HEK293 (cell line): Measurements from ENCODE around the gene SDC3.

ENCODE experiments used
- OSR2 ChIP-seq: fragments of 450-650 bp; formaldehyde crosslinking; IDR thresholded peaks from 2 replicates; pipeline ENCODE4 v1.5.1; 2016; ENCODE audit warnings: missing biosample characterization, missing genetic modification characterization
- PATZ1 ChIP-seq: fragments of 450-650 bp; formaldehyde crosslinking; IDR thresholded peaks from 2 replicates; pipeline ENCODE4 v1.5.1; 2016; ENCODE audit warnings: missing biosample characterization, missing genetic modification characterization
- TSHZ1 ChIP-seq: fragments of 450-650 bp; formaldehyde crosslinking; IDR thresholded peaks from 2 replicates; pipeline ENCODE4 v1.5.1; 2016; ENCODE audit warnings: missing biosample characterization, missing genetic modification characterization, borderline replicate concordance
- ZFHX2 ChIP-seq: fragments of 450-650 bp; formaldehyde crosslinking; conservative IDR thresholded peaks from 2 replicates; pipeline ENCODE4 v1.5.1; 2016; ENCODE audit warnings: missing biosample characterization, missing genetic modification characterization
- ZFP3 ChIP-seq: fragments of 450-650 bp; formaldehyde crosslinking; IDR thresholded peaks from 2 replicates; pipeline ENCODE4 v1.5.1; 2016; ENCODE audit warnings: low read depth, missing biosample characterization, missing genetic modification characterization
- ZNF10 ChIP-seq: fragments of 450-650 bp; formaldehyde crosslinking; IDR thresholded peaks from 2 replicates; pipeline ENCODE4 v1.5.1; 2017; ENCODE audit warnings: missing biosample characterization, missing genetic modification characterization
- ZNF169 ChIP-seq: fragments of 450-650 bp; formaldehyde crosslinking; IDR thresholded peaks from 2 replicates; pipeline ENCODE4 v1.5.1; 2016; ENCODE audit warnings: missing biosample characterization, missing genetic modification characterization
- ZNF221 ChIP-seq: fragments of 450-650 bp; formaldehyde crosslinking; IDR thresholded peaks from 2 replicates; pipeline ENCODE4 v1.5.1; 2017; ENCODE audit warnings: missing biosample characterization, missing genetic modification characterization, borderline replicate concordance
- ZNF266 ChIP-seq: fragments of 450-650 bp; formaldehyde crosslinking; IDR thresholded peaks from 2 replicates; pipeline ENCODE4 v1.5.1; 2016; ENCODE audit warnings: missing biosample characterization, missing genetic modification characterization, low read depth
- ZNF335 ChIP-seq: fragments of 450-650 bp; formaldehyde crosslinking; conservative IDR thresholded peaks from 2 replicates; pipeline ENCODE4 v1.5.1; 2016; ENCODE audit warnings: missing biosample characterization, missing genetic modification characterization
- ZNF510 ChIP-seq: fragments of 450-650 bp; formaldehyde crosslinking; IDR thresholded peaks from 2 replicates; pipeline ENCODE4 v1.5.1; 2018; ENCODE audit warnings: mild to moderate bottlenecking, missing genetic modification characterization, missing biosample characterization; ENCODE audit not compliant: insufficient replicate concordance
- ZNF513 ChIP-seq: fragments of 450-650 bp; IDR thresholded peaks from 2 replicates; pipeline ENCODE4 v1.5.1; 2018; ENCODE audit warnings: missing biosample characterization, missing genetic modification characterization
- ZNF544 ChIP-seq: fragments of 450-650 bp; formaldehyde crosslinking; IDR thresholded peaks from 2 replicates; pipeline ENCODE4 v1.5.0; 2017; ENCODE audit warnings: missing biosample characterization, missing genetic modification characterization
- ZNF549 ChIP-seq: fragments of 450-650 bp; IDR thresholded peaks from 2 replicates; pipeline ENCODE4 v1.5.1; 2018; ENCODE audit warnings: missing biosample characterization, missing genetic modification characterization, mild to moderate bottlenecking, inconsistent platforms, moderate library complexity
- ZNF558 ChIP-seq: fragments of 450-650 bp; formaldehyde crosslinking; IDR thresholded peaks from 2 replicates; pipeline ENCODE4 v1.5.1; 2016; ENCODE audit warnings: missing biosample characterization, missing genetic modification characterization
- ZNF596 ChIP-seq: fragments of 450-650 bp; IDR thresholded peaks from 2 replicates; pipeline ENCODE4 v1.5.0; 2018; ENCODE audit warnings: missing biosample characterization, mild to moderate bottlenecking, missing genetic modification characterization, moderate library complexity
- ZNF692 ChIP-seq: fragments of 450-650 bp; formaldehyde crosslinking; IDR thresholded peaks from 2 replicates; pipeline ENCODE4 v1.5.1; 2016; ENCODE audit warnings: missing biosample characterization, missing genetic modification characterization
- ZNF747 ChIP-seq: fragments of 450-650 bp; formaldehyde crosslinking; IDR thresholded peaks from 2 replicates; pipeline ENCODE4 v1.5.1; 2016; ENCODE audit warnings: missing biosample characterization, missing genetic modification characterization
- ZNF76 ChIP-seq: fragments of 450-650 bp; formaldehyde crosslinking; IDR thresholded peaks from 2 replicates; pipeline ENCODE4; 2016; ENCODE audit warnings: low read depth, missing biosample characterization, missing genetic modification characterization, borderline replicate concordance
- ZNF776 ChIP-seq: fragments of 450-650 bp; formaldehyde crosslinking; IDR thresholded peaks from 2 replicates; pipeline ENCODE4 v1.5.0; 2017; ENCODE audit warnings: missing biosample characterization, missing genetic modification characterization, borderline replicate concordance
- ZNF792 ChIP-seq: fragments of 450-650 bp; formaldehyde crosslinking; IDR thresholded peaks from 2 replicates; pipeline ENCODE4 v1.5.1; 2016; ENCODE audit warnings: missing biosample characterization, missing genetic modification characterization
- ZNF830 ChIP-seq: fragments of 450-650 bp; IDR thresholded peaks from 2 replicates; pipeline ENCODE4 v1.5.0; 2018; ENCODE audit warnings: missing biosample characterization, missing genetic modification characterization, low read depth, mild to moderate bottlenecking, moderate library complexity
- TF ChIP-seq, protein P1 (sequence below): fragments of 450-650 bp; formaldehyde crosslinking; IDR thresholded peaks from 2 replicates; pipeline ENCODE4 v1.5.1; 2017; ENCODE audit warnings: missing biosample characterization, mild to moderate bottlenecking, missing genetic modification characterization, moderate library complexity

The SDC3 gene

DNA sequence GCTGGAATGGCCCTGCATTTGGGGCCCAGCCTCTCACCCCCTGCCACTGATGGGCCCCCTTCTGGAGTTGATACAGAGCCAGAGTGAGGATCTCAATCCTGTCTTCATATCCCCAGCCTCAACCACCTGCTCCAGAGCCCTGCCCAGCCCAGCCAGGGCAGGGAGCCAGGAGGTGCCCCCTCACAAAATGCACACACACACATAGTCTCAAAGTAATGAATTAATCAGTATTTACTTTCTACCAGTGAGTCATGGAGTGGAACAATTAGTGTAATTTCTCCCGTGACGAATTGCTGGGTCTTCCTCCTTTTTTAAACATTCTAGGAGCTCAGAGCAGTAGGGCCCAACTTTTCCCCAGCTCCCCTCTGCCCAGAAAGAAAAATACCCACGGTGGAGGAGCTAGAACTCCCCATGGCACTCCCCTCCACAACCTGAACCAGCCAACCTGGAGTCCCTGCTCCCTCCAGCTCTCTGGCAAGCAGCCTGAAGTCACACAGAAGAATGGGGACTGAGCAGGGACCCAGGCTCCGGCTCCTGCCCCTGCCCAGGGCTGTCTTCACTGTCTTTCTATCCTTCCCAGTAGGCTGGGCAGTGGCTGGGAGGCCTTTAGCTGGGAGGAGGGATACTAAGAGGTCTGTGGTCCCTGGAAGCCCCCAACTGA lies 29.3 kb downstream of the SDC3 start (continued):
- TF ChIP-seq ZNF335 (tag by site-specific recombination) (no peak), ZNF747 (tag by site-specific recombination) (no peak), ZNF558 (tag by site-specific recombination) (no peak), ZFHX2 (tag by site-specific recombination) (peak; percentile 40; the same call in 1 of the 2 replicates), ZNF549 (tag by site-specific recombination) (no peak), PATZ1 (tag by site-specific recombination) (peak; percentile 60), ZNF513 (tag by site-specific recombination) (peak; percentile 77), ZNF10 (tag by site-specific recombination) (0 out of 2 replicates have a peak, but pooled peaks have one; percentile 46), ZNF266 (no peak), ZNF76 (no peak), ZFP3 (tag by site-specific recombination) (no peak), ZNF510 (no peak), ZNF596 (no peak), ZNF776 (no peak), ZNF544 (tag by site-specific recombination) (no peak), ZNF792 (tag by site-specific recombination) (no peak), ZNF692 (peak; percentile 56), ZNF221 (tag by site-specific recombination) (no peak), TSHZ1 (tag by site-specific recombination) (no peak), OSR2 (tag by site-specific recombination) (no peak), ZNF830 (tag by site-specific recombination) (no peak), ZNF169 (tag by site-specific recombination) (no peak)
- TF ChIP-seq, protein P1, sequence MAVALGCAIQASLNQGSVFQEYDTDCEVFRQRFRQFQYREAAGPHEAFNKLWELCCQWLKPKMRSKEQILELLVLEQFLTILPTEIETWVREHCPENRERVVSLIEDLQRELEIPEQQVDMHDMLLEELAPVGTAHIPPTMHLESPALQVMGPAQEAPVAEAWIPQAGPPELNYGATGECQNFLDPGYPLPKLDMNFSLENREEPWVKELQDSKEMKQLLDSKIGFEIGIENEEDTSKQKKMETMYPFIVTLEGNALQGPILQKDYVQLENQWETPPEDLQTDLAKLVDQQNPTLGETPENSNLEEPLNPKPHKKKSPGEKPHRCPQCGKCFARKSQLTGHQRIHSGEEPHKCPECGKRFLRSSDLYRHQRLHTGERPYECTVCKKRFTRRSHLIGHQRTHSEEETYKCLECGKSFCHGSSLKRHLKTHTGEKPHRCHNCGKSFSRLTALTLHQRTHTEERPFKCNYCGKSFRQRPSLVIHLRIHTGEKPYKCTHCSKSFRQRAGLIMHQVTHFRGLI: peak; percentile 75; the same call in 1 of the 2 replicates
- TF ChIP-seq, all 188 proteins: peak for 22
